HG03469 (cell line): ENCODE data around the gene SNRPD3.

ENCODE experiments used
- ATAC-seq: cut with Tn5 transposase; IDR thresholded peaks from one replicate; pipeline ENCODE4 v1.9.1; 2021; ENCODE audit warnings: mild to moderate bottlenecking, moderate library complexity, moderate number of reproducible peaks; ENCODE audit not compliant: unreplicated experiment

Gene SNRPD3

DNA sequence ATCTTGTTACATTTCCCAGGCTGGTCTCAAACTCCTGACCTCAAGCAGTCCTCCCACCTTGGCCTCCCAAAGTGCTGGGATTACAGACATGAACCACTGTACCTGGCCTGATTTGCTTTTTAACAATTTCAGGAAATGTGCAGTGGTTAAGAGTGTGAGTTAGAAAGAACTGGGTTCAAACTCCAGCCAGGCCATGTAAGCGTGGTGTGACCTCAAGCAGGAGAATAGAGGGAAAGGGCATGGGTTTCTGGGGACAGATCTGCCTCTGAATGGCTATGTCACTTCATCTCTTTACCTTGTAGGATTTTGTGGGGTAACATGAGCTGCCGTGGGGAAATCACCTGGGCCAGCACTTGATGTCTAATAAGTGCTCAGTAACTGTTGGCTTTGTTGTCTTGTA, 9.3 kb downstream of the SNRPD3 start:
- no peak for ATAC-seq

DNA sequence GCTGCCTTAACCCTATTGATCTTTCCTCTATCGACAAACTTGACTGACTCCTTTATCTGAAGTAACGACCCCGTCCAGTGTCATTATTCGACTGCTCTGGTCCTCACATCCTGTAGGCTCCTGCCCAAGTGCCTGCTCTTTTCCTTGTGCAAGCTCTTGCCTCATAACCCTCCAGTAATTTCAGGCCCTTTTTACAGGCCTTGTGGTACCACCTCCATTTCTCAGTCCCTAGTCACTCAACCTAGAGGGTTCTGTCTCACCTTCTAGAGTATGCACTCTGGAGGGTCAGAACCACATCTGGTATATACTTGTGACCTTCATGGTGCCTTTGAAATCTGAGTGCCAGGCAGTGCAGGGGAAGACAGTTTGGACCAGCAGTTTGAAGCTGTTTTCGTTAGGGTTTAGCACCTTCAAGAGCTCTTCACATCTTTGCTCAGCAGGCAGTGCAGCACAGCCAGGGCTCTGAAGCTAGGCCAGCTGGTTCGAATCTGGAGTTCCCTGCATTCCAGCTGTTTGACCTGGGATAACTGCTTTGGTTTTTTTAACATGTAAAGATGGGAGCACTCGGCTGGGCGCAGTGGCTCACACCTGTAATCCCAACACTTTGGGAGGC, 11.2 kb downstream of the SNRPD3 start:
- ATAC-seq = no peak

DNA sequence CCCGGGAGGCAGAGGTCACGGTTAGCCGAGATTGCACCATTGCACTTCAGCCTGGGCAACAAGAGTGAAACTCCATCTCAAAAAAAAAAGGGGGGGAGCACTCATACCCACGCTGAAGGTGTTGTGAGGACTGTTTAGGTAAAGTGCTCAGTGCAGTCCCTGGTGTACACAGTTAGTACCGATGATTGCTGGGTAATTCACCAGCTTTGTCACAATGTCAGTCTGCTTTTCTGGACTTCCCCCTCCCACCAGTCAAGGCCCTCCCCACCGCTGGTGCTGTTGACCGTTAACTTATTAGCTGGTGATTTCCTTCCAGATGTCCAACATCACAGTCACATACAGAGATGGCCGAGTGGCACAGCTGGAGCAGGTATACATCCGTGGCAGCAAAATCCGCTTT, 11.9 kb downstream of the SNRPD3 start:
- no peak for ATAC-seq

DNA sequence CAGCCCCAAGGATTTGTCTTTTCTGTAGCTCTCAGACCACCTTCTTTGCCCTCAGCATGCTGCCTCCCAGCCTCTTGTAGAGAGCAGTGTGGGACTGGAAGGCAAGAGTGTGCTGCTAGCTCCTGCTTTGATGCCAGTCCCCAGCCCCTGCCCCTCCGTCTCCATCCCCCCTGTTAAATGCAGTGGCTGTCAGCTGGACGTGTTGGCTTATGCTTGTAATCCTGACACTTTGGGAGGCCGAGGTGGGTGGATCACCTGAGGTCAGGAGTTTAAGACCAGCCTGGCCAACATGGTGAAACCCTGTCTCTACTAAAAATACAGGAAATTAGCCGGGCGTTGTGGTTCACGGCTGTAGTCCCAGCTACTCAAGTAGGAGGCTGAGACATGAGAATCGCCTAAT, 15.5 kb downstream of the SNRPD3 start:
- ATAC-seq = no peak

DNA sequence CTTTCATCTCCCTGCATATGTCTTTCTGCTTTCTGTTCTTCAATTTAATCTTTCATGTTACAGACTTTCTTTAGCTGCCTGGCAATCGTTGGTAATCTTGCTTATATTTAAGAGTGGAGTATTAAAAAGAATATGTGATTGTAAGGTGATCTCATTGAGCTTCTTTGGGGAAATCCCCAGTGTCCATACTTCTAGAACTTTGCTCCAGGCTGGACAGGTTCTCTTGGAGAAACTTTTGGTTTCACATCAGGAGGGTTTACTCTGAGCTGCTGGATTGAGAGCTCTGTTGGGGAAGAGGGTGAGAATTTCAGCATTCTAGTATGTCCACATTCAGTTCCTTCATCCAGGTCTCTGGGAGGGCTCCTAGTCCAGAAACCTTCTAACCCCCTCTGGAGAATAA, 21.0 kb downstream of the SNRPD3 start:
- no peak for ATAC-seq

DNA sequence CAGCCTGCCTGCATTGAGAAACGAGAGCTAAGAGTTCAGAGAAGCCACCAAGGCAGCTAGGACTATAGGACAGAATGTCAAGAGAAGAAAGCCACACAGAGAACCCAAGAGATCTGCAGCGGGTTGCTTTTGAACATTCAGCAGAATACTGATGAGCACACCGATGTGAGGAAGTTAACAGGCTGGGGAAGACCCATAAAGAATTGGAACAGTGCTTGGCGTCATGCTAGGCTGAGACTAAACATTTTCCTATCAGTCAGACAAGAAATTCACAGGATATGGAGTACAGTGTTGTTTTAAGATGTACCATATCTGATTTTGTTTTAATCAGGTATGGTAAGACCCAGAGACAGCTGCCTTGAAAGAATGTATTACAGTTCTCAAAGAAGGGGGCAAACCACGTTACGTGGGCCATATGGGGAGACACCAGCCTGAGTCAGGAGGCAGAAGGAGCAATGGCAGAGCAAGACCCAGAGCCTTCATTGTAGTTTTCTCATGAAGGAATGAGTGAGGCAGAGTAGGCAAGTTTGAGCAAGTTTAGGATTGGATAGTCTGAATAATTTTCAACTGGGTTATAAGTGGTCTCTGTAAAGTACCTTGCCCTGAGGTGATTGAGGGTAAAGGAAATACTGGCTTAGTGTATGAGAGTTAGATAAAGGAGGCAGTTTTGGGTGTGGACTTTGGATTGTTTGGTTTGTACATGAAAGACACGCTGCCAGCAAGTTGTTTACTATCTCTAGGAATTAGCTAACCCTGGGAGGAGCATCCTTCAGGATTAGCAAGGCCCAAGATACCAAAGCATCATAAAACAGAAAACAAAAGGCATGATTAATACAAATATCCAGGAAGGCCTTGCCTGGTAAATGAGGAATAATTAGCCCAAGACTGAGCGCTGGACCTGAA, 22.8 kb downstream of the SNRPD3 start:
- no peak for ATAC-seq

DNA sequence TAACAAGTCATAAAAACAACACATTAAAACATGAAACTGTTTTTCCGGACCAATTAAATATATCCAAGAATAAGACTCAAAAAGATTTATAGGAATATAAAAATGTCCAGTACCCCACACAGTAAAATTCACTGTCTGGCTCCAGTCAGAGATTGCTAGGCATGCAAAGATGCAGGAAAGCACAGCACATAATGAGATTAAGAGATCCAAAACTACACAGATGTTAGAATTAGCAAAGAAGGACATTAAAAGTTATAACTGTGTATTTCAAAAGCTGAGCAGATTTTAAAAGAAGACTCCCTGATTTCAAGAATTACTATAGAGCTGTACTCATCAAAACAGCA, 23.4 kb downstream of the SNRPD3 start:
- no peak for ATAC-seq

DNA sequence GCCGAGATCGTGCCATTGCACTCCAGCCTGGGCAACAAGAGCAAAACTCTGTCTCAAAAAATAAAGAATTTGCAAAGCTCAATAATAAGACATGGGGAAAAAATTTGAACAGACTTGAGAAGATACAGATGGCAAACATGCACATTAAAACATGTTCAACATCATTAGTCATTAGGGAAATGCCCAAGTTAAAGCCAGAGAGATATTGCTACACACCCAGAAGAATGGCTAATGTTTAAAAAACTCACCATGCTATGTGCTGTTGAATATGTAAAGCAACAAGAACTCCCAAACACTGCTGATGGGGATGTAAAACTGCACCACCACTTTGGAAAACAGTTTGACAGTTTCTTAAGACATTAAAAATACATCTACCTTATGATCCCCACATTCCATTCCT, 24.5 kb downstream of the SNRPD3 start:
- ATAC-seq = no peak

DNA sequence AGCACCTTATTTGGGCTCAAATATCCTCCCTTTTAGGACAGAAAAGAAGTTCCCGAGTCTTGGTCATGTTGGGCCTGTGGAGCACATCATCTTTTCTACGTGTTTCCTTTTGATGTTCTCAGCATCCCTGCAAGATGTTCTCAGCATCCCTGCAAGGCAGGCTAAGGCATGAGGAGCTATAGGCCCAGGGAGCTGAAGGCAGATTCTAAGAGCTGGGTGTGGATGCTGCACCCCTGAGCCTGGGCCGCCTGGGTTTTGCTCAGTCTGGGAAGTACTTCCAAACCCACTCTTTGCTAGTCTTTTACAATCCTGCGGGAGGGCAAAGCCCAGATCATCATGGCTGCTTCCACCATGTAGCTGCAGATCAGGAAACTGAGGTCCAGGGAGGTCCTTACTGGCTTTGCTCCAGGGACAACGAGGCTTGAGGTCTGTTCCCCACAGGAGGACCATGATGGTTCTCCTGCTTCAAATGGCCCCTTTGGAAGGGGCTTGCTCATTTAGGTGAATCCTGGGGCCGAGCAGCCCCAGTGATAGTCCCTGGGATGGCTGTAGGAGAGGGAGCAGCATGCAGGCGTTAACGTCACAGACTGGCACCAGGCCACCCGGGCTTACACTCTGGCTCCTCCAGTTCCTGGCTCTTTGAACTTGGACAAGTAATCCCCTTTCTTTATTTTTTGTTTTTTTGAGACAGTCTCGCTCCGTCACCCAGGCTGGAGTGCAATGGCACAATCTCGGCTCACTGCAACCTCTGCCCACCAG, 26.4 kb downstream of the SNRPD3 start:
- ATAC-seq = no peak

DNA sequence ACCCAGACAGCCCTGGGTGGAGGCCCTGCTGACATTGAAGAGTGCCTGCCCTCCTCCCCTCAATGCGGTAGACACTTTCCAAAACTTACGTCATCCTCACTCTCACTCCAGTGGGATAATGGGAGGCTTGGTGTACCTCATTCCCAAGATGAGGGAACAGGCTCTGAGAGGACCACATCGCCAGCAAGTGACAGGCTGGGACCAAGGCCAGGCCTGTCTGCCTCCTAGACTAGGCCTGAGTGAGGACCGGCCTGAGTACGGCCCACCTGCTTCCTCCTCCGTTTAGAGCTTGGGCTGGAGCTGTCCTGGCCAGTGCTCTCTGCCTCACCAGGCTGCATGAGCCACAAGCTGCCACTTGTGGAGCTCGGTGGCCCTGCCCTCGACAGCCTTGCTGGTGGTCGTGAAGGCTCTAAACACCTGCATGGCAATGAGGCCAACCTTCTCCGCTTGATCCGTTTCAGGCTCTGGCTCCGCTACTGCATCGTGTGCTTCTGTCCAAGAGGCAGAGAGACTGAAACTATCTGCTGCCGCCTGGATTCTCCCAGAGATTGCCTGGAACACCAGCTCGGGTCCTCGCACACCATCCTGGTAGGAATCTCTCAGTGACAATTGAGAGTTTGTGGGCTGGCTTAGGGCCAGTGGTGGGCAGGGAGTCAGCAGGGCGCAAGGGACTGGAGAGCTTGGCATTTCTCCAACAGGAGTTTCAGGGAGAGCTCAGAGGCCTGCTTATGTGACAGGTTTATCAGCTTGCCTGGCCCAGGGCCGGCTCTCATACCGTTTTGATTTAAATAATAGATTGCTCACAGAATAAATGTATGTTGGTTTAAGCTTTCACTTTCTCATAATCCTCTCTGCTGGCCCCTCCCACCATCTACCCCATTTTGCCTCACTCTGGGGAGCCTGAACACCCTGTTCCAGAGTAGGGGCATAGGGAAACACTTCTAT, 27.7 kb downstream of the SNRPD3 start:
- ATAC-seq = no peak

DNA sequence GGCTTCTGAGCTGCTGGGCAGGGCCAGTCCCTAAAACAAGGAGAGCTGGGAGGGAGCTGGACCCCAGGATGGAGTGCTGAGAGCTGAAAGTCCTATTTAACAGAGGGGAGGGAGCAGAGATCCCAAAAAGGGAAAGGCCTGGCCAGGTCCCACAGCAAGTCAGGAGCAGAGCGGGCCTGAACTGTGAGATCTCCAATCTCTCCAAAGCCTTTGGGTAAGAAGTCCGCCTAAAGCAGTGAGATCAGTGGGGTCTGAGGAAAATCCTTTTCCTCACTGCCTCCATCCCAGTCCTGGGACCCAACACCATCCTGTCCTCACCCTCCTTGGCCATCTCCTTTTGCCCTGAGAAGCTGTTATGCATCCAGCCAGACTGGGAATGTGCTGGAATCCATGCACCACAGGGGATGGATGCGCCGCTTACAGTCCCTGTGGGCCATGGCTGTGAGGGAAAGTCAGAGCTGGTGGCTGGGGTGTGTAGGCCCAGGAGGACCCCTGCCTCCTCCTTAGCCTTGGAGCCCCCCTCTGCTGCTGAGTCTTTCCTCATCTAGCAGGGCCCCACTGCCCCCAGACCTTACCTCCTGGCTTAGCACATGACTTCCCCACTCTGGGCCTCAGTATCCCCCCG, 28.5 kb downstream of the SNRPD3 start:
- ATAC-seq = no peak

DNA sequence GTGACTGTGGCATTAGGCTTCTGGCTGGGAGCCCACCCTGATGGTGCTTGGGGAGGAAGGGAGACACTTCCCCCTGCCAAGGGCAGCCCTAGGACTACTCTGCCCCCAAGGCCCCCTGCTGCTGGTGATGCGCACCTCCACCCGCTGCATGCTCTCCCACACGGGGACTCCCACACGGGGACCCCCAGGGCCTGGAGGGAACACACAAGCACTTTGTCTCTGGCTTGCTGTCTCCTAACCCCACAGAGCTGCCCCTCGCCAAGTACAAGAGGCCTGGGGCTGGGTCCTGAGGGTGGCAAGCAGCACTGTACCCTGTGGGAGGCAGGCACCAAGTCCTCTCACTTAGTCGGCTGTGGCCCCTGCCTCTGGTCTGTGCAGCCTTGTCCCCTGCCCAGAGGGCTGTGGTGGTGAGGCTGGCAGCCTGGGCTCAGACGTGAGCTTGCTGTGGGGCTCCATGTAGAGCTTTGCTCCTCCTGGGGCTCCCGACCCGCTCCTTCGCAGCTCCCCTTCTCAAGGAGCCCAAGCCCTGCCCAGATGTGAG, 29.1 kb downstream of the SNRPD3 start:
- no peak for ATAC-seq

DNA sequence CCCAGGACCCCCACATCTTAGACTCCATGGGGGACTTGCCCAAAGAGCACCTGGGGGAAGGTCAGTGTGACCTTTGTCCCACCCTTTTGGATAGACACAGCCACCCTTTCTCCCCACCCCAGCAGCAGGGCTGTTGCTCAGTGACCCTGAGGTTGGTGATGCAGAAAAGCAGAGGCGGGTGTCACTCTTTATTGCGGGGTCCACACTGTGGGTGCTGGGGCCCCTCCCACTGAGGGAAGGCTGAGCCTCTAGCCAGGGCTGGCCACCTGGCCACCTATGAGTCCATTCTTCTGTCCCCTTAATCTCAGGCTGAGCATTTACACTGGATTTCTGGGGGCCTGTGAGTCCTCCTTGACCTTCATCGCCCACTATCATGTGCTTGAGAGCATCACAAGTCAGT, 29.7 kb downstream of the SNRPD3 start:
- no peak for ATAC-seq

DNA sequence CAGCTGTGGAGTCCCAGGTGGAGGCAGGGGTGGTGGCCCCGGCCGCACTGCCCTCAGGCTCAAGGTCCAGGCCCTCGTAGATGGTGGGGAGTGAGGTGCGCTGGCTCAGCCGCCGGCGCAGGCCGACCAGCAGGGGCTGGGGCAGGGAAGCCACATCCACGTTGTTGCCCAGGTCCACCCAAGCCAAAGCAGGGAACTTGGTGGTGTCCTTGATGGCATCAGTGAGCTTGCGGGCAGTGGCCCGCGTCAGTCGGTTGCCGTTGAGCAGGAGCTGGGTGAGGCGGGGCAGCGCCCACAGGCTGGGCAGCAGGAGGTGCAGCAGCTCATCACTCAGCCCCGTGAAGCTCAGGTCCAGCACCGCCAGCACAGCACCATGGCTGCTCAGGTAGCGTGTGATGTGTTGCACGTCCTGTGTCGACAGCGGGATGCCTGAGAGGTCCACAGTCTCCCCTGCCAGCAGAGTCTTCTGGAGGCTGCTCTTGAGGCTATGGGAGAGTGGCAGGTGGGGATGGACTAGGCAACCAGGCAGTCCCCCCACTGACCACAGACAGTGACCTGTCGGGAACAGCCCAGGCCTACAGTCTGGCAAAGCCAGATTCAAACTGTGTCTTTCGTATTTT, 30.2 kb downstream of the SNRPD3 start:
- ATAC-seq = no peak

DNA sequence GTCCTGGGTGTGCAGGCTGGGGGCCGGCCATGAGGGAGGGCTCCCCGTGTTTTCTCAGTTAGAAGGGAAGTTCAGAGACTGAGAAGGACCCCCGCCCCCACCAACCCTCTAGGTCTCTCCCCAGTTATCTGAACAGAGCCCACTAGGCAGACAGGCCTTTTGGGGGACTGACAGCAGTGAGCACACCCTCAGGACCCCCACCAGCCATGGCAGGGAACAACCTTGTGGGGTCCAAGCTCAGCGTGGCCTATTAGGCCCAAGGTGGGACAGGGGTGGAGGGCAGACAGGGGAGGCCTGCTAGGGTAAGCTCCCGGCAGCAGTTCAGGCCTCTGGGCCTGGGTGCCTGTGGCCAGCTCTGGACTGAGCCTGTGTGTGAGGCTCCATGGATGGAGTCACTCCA, 31.5 kb downstream of the SNRPD3 start:
- no peak for ATAC-seq

DNA sequence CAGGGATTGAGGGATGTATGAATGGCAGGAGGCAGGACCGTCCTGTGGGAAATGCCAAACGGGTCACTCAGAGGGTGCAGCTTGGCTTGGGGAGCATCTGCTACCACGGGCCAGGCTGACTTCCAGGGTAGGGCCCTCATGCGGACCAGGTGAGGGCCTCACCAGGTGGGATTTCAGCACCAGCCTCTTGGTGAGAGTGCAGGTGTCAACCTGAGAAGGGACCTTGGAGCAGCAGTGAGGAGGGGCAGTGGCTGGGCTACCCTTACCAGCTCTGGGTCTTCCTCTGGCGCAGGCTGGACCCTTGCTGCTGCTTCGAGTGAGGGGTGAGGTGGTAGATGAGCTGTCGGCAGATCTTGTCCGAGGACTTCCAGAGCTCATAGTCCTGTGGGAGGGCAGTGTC, 32.1 kb downstream of the SNRPD3 start:
- no peak for ATAC-seq

DNA sequence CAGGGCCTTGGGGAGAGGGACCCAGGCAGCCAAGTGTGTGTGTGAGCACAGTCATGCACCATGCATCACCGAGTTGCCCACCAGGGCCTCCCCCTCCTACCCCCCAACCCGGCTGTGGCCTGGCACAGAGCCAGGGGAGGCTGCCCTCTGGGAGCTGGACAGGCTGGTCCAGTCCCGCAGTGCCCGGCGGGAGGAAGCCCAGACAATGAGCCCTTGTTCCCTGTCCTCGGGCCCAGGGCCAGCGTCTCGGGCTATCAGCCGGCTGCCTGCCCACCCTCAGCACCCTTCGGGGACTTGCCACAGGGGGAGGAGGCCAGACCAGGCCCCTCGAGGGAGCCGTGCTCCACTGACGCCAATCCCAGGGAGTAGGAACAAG, 32.6 kb downstream of the SNRPD3 start:
- ATAC-seq = no peak

DNA sequence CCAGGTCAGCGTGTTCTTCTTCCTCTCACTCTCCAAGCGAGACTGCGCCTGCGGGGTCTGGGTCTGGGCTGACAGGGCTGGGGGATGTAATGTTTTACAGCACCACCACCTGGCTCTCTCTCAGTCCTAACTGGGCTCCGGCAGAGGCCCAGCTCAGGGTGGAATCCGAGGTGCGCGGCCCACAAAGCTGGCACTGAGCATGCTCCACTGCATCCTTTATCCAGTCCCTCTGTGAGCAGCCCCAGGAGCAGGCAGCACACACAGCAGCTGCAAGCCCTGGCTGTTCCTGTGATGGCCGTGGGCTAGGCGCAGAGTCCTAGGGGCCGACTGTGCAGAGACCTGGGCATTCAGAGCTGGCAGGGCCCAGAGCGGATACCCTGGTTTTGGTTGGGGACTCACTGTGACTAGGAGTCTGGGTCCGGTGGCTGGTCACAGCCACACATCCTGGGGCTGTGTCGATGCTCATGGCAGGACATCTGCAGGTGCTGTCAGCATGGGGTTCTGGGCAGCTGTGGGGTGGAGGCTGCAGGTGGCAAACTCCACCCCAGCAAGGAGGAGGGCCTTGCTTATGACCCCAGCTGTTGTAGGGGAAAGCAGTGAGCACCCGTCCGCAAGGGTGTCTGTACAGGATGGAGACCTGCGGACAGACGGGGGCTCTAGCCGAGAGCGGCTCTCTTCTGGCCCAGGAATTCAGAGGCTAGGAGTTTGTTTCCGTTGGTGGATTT, 33.1 kb downstream of the SNRPD3 start:
- no peak for ATAC-seq

DNA sequence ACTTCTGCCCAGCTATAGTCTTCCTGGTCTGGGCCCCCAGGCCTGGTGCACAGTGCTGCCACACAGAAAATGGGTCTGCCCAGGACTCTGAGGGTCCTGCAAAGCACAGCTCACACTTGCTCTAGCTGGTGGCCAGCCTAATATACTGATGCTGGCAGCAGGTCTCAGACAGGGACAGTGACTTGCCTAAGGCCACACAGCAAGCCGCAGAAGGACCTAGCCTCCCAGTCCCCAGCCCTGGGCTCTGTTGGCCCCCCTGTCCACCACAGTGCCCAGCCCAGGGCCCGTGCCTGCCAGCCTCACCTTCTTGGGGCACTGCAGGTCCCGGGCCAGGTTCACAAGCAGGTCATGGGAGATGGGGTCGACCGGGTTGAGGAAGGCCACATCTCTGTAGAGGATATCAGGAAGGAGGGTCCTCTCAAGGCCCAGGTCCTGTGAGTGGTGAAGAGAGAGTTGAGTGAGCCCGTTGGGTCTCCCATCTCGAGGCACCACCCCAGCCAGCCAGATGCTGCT, 33.8 kb downstream of the SNRPD3 start:
- ATAC-seq = no peak
